ENCODE measurements around the gene CTSZ. TPM values are rescaled to one million over a fixed set of nuclear protein-coding genes. Genes with fewer than 3 reads are reported as not detected.

Gene CTSZ
- total and polyA plus RNA-seq, 2 experiments from 2014 or later: 3.7 to 71.3 TPM

GRCh38 chr20:59000326-59000725, 6.7 kb downstream of the CTSZ start:
- no peak for DNase-seq (ENCODE audit: low read depth in 1 of 2, low spot score in 1 of 2)
- no peak for TF ChIP-seq CTCF (IDR thresholded peaks at IDR 0.05; ENCODE audit: low read depth, low read length)
- Histone ChIP-seq H3K4me1 (ENCODE audit: low read depth) (no peaks in the 10 kb centered on the region), H3K27me3 (no peaks in the 10 kb centered on the region), H3K9me3 (ENCODE audit: low read depth) (no peaks in the 10 kb centered on the region), H3K4me3 (no peak overlapping the region), H3K27ac (no peak overlapping the region), H3K36me3 (peaks cover 5% of the 10 kb centered on the region)

- Histone ChIP-seq H3K4me1 (ENCODE audit: low read depth) (no peaks in the 10 kb centered on the region), H3K27ac (no peak overlapping the region), H3K27me3 (no peaks in the 10 kb centered on the region), H3K36me3 (peaks cover 20% of the 10 kb centered on the region), H3K4me3 (no peak overlapping the region), H3K9me3 (ENCODE audit: low read depth) (no peaks in the 10 kb centered on the region)
- no peak for TF ChIP-seq CTCF (IDR thresholded peaks at IDR 0.05; ENCODE audit: low read depth, low read length)
- no peak for DNase-seq (ENCODE audit: low read depth in 1 of 2, low spot score in 1 of 2)
Measured at GRCh38 chr20:58998656-58999055, 8.4 kb downstream of the CTSZ start.

DNA sequence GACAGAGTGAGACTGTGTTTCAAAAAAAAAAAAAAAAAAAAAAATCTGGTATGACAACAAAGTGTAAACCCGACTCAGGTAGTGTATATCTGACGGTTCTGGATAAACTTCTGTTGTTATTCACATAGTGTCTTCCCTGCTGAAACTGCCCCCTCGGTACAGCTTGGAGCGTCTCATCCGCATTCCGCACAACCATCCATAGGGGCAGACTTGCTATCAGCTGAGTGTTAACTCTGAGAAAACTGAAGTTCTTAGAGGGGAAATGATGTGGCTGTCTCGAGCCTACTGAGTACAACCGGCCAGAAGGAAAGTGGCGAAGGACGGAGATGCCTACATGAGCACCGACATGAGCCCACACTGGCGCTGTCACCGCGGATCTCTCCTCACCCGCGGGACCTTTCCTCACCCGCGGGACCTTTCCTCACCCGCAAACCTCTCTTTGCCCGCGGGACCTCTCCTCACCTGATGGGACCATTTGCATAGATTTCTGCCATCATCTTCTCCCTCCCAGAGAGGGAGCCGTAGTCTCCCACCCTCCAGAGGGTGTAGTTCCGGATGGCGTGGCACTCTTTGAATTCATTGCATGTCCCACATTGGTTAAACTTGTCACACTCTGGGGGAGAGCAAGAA, 9.8 kb downstream of the CTSZ start:
- Histone ChIP-seq H3K27me3 (no peaks in the 10 kb centered on the region), H3K36me3 (peaks cover 33% of the 10 kb centered on the region)

DNA sequence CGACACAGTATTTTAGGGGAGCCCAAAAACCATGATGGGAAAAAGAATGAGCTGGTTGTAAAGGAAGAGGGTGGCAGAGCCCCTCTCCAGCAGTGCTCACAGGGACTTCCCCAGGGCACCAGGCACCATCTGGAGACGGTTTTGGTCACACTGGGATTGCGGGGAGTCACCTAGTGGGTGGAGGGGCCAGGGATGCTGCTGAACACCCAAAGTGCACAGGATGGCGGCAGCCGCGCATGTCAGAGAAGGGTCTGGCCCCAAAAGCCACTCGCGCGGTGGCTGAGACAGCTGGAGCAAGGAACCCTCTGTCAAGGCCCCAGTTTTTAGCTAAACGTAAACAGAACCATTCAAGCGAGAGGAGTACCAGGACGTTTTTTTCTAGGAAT, 10.8 kb downstream of the CTSZ start:
- Histone ChIP-seq H3K4me3 (no peak overlapping the region), H3K27ac (no peak overlapping the region), H3K4me1 (ENCODE audit: low read depth) (no peaks in the 10 kb centered on the region), H3K9me3 (ENCODE audit: low read depth) (no peaks in the 10 kb centered on the region), H3K27me3 (no peaks in the 10 kb centered on the region), H3K36me3 (peaks cover 44% of the 10 kb centered on the region)
- TF ChIP-seq CTCF (IDR thresholded peaks at IDR 0.05; ENCODE audit: low read depth, low read length): no peak
- no peak for DNase-seq (ENCODE audit: low read depth in 1 of 2, low spot score in 1 of 2)

More for the DNA sequence above, 9.8 kb downstream of the CTSZ start:
- Histone ChIP-seq H3K27ac (no peak overlapping the region), H3K4me1 (ENCODE audit: low read depth) (no peaks in the 10 kb centered on the region), H3K4me3 (no peak overlapping the region), H3K9me3 (ENCODE audit: low read depth) (no peaks in the 10 kb centered on the region)
- DNase-seq (ENCODE audit: low read depth in 1 of 2, low spot score in 1 of 2): no peak
- no peak for TF ChIP-seq CTCF (IDR thresholded peaks at IDR 0.05; ENCODE audit: low read depth, low read length)

DNA sequence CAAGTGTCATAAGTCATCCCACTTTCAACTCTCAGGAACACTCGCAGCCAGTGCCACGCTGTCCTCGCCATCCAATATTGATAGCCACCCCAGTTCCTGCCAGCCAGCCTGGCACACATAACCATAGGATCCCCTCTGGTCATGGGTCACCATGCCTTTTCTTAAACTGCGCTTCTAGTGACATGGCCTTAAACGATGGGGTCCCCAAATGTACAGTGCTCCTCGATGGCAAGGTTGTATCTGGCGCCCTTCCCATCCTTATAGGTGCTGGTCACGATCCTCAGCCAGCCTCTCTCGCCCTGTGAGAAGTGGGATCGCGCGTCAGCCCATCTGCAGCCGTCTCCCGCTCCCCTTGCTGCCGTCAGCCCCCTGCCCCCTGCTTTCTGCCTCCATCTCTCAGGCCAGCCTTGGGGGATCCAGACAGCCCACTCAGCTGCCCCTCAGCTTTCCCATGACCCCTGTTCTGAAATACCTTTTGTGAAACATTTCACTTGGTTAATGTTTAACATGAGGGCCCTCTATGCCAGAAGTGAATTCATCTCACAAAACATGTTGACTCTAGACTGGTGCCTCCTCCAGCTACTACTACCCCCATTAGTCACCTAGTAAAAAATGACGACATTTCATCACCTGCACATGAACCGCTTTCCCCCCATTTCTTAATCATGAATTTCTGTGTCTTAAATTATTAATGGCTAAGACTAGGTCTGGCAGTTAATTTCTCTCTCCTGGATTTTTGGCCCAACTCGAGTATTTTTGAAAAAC, 11.4 kb downstream of the CTSZ start:
- Histone ChIP-seq H3K4me1 (ENCODE audit: low read depth) (no peaks in the 10 kb centered on the region), H3K27me3 (no peaks in the 10 kb centered on the region), H3K4me3 (no peak overlapping the region), H3K36me3 (peaks cover 50% of the 10 kb centered on the region), H3K27ac (no peak overlapping the region), H3K9me3 (ENCODE audit: low read depth) (no peaks in the 10 kb centered on the region)
- TF ChIP-seq CTCF (IDR thresholded peaks at IDR 0.05; ENCODE audit: low read depth, low read length): no peak
- DNase-seq (ENCODE audit: low read depth in 1 of 2, low spot score in 1 of 2): no peak
